GM21786 (cell line): ENCODE data around the gene MCAT.

Source experiments
- ATAC-seq: cut with Tn5 transposase; IDR thresholded peaks from one replicate; pipeline ENCODE4 v1.9.1; 2021; ENCODE audit not compliant: unreplicated experiment

The MCAT gene, protein sequence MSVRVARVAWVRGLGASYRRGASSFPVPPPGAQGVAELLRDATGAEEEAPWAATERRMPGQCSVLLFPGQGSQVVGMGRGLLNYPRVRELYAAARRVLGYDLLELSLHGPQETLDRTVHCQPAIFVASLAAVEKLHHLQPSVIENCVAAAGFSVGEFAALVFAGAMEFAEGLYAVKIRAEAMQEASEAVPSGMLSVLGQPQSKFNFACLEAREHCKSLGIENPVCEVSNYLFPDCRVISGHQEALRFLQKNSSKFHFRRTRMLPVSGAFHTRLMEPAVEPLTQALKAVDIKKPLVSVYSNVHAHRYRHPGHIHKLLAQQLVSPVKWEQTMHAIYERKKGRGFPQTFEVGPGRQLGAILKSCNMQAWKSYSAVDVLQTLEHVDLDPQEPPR

DNA sequence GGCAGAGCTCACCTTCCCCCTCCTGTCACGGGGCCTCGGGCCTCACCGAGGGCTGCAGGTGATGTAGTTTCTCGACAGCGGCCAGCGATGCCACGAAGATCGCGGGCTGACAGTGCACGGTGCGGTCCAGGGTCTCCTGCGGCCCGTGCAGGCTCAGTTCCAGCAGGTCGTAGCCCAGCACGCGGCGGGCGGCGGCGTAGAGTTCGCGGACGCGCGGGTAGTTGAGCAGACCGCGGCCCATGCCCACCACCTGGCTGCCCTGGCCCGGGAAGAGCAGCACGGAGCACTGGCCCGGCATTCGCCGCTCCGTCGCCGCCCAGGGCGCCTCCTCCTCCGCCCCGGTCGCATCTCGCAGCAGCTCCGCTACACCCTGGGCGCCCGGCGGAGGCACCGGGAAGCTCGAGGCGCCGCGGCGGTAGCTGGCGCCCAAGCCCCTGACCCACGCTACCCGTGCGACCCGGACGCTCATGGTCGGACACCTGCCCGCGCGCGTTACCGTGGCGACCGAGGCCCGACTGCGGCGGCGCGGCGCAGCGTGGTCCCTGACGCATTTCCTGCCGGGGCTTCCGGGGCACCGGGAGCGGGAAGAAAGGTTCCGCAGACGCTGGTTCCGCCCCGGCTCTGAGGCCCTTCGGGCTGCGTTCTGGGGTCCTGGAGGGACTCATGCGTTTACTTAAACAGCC lies at the start of gene MCAT:
TSS of gene MCAT (minus strand) at position 519 of the 683 bp plus-strand sequence. CDS start at position 469, 50 bp downstream.
- peak; percentile 79 for ATAC-seq

DNA sequence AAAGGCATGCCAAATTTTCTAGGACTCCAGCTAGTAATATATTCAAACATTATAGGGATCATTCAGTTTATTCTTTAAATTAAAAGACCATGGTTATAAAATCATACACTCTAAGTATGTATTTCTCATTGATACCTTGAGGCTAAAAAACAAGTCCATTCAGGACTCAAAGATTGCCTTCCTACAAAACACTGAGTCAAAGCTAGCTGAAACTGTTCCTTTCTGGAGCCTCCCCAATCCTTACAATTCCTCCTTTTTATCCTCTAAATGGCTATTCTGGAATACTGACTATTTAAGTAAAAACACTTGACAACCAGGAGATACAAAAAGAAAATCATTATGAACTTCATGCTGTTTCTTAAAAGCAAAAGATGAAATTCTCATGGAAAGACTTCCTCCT lies 48.6 kb upstream of the MCAT start:
- ATAC-seq, result no peak

DNA sequence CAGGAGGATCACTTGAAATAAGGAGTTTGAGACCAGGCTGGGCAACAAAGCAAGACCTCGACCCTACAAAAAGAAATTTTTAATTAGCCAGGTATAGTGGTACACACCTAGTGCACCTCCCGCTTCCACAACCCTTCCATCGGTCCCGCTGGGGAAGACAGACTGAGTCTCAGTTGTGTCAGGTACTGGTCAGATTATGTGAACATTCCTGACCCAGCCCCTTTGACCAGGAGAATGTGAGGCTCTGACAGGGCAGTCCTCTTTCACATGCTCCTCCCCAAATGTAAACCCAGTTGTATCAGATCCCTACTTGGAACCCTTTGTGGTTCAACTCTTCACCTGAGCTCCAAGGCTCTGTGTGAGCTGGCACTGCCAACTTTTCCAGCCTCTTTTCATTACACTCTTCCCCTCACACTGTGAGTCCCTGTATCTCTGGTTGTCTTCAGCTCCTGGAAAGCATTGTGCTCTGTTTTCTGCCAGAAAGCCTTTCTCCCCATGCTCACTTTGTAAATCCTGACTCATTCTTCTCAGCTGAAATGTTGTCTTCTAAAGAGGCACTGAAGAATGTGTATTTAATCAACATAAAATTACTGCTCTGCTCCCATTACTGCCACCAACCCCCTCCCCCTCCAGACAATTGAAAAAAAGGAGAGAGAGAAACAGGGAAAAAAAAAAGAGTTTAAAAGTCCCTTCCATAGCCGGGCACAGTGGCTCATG lies 45.8 kb upstream of the MCAT start:
- no peak for ATAC-seq

DNA sequence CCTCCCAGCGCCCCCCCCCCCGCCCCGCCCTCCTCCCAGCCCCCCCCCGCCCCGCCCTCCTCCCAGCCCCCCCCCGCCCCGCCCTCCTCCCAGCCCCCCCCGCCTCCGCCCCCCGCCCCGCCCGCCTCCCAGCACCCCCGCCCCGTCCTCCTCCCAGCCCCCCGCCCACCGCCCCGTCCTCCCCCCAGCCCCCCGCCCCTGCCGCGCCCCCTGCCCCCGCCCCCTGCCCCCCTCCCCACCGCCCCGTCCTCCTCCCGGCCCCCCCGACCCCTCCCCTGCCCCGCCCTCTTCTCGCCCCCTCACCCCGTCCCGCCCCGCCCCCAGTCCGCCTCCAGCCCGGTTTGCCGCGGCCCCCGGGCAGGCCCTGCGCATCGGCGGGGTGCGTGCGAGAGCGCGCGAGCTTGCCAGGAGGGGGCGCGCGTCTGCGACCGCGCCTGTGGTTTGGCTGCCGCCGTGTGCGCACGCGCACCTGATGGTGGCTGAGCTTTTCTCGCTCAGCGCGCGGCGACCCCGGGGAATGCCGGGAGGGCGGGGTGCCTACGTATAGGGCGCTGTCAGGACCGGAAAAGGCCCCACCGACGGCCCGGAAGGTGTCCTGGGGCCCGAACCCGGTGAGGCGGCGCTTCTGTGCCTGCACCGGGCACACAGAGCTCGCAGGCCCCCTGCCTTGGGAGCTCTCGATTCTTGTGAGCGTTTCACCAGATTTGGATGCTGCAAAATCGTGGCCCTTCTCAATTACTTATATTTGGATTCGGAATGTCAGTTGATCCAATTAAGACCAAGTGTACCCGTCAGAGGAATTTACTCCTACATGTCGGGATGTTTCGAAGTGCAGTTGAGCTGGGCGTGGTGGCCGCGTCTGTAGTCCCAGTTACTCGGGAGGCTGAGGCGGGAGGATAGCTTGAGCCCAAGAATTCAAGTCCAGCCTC lies 44.2 kb upstream of the MCAT start:
- peak; percentile 82 for ATAC-seq

DNA sequence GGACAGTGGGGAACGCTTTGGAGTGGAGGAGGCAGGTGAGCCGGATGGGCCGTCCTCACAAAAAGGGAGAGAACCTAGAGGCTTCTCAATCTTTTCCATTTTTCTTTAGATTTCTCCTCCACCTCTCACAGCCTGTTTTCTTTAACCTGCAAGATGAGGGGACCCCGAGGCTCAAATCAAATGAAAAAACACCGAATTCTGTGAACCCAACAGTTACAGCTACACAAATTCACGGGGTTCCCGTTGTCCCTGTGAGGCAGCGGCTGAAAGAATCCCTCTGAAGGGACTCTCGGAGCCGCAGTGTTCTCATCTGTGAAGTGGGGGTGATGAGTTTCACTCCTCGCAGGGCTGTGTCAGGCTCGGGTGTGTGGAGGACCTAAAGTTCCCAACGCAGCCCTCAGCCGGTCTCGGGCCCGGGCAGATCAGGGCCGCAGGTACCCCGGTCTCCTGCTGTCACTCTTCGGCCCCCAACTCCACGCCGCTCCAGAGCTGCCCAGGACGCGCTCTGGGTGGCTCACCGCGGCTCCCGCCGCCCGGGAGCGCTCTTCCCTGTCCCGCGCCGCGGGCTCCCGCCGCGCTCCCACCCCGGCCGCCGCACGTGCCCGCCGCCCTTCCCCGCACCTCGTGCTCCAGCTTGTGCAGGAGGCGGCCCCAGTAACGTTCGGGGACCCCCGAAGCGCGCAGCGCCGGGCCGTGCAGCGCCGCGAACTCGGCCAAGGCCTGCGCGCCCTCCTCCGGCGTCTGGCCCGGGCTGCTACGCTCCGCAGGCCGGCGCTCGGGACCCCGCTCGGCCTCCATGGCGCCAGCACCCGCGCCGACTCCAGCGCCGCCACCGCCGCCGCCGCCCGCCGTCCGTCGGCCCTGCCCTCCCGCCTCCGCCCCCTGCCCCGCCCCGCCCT lies 43.3 kb upstream of the MCAT start, which contains the start of gene TTLL12:
TSS of gene TTLL12 (minus strand) at position 863 of the 899 bp plus-strand sequence. CDS start at position 798, 65 bp downstream.
- no peak for ATAC-seq

DNA sequence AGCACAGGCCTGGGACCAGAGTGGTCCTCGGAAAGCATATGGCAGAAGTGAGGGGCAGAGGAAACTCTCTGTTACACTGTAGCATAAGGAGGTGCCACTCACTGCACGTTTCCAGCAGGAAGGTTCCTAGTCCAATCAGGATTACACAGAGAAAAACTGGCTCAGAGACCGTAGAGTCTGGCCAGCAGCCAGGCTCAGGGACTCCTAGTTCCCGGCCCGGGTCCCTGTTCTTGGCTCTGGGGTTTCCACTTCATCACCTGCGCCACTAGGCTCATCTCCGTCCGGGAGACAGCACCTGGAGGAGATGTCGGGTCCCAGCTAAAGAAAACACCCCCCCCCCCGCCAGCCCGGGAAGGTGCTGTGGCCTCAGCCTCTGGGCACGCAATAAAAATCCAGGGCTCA lies 42.7 kb upstream of the MCAT start:
- no peak for ATAC-seq

DNA sequence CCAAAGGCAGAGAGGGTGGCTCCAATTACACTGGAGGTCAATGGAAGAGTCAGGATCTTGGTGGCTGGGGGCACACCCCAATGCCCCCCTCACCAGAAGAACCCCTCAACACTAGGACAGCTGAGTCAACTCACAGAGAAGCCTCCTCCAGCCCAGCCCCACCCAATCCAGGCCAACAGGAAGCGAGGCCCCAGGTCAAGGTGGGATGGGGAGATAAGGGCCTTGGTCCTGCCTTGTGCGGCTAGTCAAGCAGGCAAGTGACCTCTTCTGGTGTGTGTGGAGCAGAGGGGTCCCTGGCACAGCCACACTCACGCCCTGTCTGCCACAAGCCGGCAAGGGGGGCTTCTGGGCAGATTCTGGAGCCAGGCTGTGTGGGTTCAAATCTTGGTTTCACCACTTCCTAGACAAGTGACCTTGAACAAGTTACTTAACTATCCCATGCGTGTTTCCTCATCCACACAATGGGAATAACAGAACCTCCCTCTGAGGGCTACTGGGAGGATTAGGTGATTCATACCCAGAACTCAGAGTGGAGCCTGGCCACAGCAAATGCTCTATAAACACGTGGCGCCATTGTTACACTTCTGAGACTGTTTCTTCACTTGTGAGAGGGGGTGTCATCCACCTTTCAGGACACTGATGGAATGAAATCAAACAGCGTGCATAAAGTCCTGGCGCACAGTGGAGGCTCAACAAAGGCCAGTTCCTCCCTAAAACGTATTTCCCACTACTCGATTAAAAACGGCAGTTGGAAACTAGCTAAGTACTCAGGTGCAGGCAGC lies 40.5 kb upstream of the MCAT start:
- ATAC-seq, result no peak

DNA sequence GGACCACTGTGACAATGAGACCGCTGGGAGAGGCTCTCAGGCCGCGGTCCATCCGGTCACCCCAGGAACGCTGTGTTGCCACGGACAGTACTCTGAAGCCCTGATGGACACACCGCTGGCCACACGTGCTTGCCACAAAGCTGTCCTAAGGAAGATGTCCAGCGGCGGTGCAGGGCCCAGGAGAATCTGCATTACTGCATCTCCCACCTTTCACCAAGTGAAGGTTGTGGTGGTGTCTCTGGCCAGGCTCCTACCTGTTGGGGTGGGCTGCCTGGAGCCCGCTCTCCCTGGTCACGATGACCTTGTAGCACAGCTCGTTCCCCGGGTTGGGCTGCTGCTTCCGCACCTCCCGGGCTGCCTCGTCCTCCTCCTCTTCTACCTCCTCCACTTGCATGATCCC lies 39.5 kb upstream of the MCAT start:
- ATAC-seq, result no peak

DNA sequence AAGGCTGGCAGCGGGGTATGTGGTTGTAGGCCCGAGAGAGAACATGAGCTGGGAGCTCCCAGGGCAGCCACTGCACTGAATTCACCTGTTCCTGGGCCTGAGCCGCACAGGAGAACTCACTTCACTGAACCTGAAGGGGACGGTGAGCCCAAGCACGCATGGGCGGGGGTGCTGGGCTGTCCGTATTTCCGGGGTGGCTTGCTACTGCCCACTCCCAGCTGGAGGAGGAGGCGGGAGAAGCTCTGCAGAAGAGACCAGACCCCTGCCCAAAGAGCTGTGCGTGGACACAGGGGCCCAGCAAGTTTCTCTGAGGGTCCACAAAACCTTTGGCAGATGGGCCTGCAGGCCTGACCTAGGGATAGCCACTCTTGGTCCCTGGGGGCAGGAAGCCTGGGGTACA lies 38.9 kb upstream of the MCAT start:
- ATAC-seq, result no peak

DNA sequence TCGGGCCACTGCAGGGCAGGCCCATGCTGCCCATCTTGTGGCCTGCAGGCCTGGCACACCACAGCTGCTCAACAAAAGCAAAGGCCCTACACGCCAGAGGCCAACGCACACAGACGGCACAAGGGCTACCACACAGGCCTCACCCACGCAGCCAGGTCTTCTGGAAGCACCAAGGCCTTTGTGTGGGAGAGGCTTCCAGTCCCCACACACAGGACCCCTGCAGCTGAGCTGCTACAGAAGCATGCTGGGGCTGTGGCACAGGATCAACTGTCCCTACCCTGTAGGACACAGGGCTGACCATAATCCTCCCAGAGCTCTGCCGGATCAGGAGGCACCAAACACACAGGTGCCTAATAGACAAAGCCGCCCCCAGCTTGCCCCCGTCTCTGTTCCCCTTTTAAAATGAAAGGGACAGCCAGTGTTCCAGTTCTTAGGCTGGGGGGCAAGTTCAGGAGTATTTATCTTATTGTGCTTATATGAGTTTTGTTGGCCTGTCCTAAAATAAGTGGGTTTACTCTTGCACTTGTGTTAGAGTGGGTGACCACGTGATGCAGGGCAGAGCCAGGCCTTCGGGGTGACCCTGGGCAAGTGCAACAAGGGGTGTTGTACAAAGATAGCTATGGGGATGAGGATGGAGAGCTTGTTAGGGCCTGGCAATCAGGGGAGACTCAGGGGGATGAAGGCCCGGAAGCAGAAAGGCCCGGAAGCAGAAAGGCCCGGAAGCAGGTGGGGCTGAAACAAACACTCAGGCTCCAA lies 38.3 kb upstream of the MCAT start:
- ATAC-seq, result no peak

DNA sequence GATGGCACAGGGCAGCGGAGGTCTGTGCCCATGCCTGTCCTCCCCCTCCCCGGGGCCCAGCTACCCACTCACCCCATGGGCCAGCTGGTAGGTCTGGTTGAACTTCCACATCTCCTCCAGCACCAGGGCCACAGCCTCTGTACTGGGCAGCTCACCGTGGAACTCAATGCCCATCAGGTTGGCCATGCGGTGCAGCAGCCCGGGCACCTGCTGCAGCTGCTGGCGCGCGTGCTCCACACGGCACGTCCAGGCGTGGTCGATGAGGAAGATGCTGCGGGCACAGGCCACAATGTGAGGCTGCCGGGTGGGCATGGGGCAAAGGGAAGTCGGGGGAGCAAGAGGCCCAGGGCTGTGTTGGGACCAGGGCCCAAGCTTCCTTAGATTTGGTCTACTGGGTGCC lies 37.5 kb upstream of the MCAT start:
- ATAC-seq, result no peak

DNA sequence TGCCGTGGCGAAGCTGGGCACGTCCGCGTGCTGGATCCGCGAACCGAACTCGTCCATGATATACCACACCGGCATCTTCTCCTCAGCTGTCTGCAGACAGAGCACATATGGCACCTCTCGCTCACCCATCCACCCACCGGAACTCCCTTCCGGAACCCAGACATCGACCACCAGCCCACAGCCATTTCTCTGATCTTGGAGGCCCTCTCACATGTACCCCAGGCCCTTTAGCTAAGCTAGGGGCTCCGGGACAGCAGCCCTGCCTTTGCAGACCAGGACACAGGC lies 36.7 kb upstream of the MCAT start:
- ATAC-seq, result no peak

DNA sequence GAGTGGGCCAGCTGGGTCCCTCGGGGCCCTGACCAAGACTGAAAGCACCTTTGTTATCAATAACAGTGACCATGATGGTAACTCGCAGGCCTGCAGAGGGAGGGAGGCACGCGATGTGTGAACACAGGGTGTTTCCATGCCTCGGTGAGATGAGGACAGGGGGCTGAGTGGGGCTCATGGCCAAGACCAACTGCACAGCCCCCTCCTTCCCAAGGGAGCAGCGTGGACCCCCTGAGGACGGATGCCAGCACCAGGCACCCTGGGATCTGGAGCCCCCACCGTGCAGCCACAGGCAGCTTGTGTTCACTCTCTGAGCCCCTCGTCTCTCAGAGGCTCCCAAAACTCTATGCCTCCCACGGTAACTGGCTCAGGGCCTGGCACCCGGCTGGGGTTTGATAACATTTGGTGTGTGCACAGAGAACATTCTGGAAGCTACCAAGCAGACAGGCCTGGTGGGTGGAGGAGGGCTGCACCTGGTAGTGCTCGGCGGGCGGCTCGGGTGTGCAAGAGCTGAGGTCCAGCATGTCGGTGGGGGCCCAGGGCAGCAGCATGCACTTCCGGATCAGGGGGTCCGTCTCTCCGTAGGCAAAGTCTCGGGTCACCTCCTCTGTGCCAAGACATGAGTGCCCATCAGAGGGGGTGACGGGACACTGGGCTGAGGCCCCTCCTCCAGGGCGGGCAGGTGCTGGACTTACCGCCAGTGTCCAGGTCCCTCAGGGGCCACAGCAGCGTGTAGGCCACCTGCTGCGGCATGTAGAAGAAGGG lies 36.1 kb upstream of the MCAT start:
- no peak for ATAC-seq

DNA sequence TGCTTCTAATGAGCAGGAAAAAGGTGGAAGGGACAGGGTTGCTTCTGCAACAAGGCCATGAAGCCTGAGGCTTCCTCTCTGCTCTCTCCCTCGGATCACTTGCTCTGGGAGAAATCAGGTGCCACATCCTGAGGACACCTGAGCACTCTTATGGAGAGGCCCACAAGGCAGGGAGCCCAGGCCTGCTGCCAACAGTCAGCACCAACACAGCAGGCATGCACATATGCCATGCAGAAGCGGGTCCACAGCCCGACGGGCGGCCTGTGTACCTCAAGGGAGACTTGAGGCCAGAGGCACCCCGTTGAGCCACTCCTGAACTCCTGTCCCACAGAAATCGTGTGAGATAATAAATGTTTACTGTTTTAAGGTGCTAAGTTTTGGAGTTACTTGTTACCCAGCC lies 34.3 kb upstream of the MCAT start:
- no peak for ATAC-seq

DNA sequence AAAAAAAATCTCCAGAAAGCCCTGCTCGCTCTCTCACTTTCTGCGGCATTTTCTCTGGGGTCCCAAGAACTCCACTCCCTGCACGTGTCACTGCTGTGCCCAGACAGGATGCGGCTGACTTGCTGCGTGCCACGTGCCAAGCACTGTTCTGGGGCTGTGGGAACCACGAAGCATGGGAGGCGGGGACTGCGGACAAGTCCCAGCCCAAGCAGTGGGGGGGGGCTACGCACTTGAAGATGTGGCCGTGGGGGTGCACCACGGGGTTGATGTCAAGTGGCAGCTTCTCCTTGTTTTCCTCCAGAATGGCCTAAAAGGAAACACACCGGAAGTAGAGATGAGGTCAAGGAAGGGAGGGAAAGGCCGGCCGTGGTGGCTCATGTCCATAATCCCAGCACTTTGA lies 32.9 kb upstream of the MCAT start:
- ATAC-seq, result no peak

DNA sequence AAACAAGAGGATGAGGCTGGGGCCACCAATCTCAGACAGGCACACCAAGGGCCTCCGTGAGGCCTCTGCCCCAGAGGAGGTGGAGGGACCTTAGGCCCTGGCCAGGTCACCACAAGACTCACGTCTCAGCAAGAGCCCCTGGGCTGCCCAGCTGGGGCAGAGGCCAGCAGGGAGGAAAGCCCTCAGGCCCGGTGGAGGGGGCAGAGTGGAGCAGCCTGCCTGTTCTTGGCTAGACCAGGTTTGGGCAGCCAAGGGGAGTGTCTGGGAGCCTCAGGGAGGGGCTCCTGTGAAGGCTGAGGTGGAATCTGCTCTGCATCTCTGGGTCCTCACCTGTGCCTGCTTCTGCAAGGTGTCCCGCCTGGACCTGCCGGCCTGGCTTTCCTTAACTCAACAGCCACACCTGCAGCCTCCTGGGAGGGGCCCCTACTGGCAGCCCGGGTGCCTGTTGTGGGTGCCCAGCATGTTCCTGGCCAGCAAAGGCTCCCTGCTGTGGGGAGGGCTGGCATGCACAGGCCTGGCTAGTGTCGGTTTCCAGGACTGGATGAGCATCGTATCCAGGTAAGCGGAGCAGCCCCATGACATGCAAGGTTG lies 31.8 kb upstream of the MCAT start:
- ATAC-seq, result no peak

DNA sequence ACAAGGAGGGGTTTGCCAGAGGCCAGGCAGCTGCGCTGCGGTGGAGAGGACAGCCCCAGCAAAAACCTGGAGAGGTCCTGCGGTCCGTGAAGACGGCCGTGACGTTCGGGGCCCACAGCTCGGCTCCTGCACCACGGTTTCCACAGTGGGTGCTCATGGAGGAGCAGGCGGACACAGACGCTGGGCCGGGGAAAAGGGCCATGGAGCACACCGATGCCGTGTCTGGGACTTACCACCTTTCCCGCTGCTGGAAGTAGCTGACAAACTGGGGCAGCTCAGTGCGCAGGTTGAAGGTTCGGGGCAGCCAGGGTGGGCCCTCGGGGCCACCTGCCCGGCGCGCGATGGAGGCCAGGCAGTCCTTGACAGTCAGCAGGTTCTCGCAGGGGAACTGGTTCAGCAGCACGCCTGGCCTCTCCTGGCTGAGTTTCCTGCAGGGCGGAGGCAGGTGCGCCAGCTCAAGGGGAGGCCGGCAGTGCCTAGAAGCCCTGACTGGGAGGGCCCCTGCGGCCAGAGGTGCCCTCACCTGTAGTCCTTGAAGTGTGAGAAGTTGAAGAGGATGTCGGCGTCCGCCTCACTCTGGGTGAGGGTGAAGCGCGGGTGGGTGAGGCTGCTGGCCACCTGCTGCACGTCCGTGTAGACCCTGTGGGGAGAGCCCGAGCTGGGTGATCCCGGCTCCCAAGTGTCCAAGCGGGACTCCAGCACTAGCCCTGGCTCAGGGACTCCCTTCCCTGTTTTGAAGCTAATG lies 30.9 kb upstream of the MCAT start:
- ATAC-seq, result no peak
